DND-41 (cell line): ENCODE measurements around the gene CNTFR.

Source experiments
- ATAC-seq: fragments of 200-7000 bp; cut with Tn5 transposase; 3 replicates; pipeline ENCODE4 v1.9.1; 2021; ENCODE audit warnings: low read depth; ENCODE audit not compliant: insufficient read depth
- DNase-seq: peaks from one replicate; pipeline ENCODE4 v3.0.0-alpha.2; 2020
- H2AFZ ChIP-seq: 2 replicates; pipeline ENCODE4 v1.6.0; 2012; ENCODE audit warnings: low read depth, low read length
- H3K27ac ChIP-seq: 2 replicates; pipeline ENCODE4 v1.5.1; 2012; ENCODE audit warnings: low read length, inconsistent platforms
- H3K27me3 ChIP-seq: fragments of 200-600 bp; sonication (generic); 2 replicates; pipeline ENCODE4 v1.6.0; 2012; ENCODE audit warnings: low read length, mild to moderate bottlenecking, inconsistent platforms; ENCODE audit not compliant: insufficient read depth, poor library complexity
- H3K36me3 ChIP-seq: 2 replicates; pipeline ENCODE4 v1.5.1; 2012; ENCODE audit warnings: low read length, inconsistent platforms; ENCODE audit not compliant: insufficient read depth
- H3K4me1 ChIP-seq: 2 replicates; pipeline ENCODE4 v1.5.1; 2012; ENCODE audit warnings: mild to moderate bottlenecking, low read length; ENCODE audit not compliant: insufficient read depth
- H3K4me2 ChIP-seq: 2 replicates; pipeline ENCODE4 v1.6.0; 2012; ENCODE audit warnings: mild to moderate bottlenecking, moderate library complexity, low read length, inconsistent platforms; ENCODE audit not compliant: insufficient read depth
- H3K4me3 ChIP-seq, 2 experiments: fragments of 200-600 bp in 1 of 2; shearing (Covaris generic) in 1 of 2; 2 replicates each; pipeline ENCODE4 v1.5.1; 2012 to 2016; ENCODE audit warnings: inconsistent platforms in 2 of 2, low read length in 2 of 2, mild to moderate bottlenecking in 2 of 2, low read depth in 1 of 2, moderate library complexity in 1 of 2
- H3K79me2 ChIP-seq: 2 replicates; pipeline ENCODE4 v1.6.0; 2012; ENCODE audit warnings: low read length, inconsistent platforms; ENCODE audit not compliant: insufficient read depth
- H3K9ac ChIP-seq: 2 replicates; pipeline ENCODE4 v1.6.0; 2012; ENCODE audit warnings: low read depth, mild to moderate bottlenecking, inconsistent platforms, low read length, moderate library complexity
- H3K9me3 ChIP-seq: 2 replicates; pipeline ENCODE4 v1.5.1; 2012; ENCODE audit warnings: low read length, moderate library complexity, mild to moderate bottlenecking, inconsistent platforms; ENCODE audit not compliant: insufficient read depth, severe bottlenecking
- H4K20me1 ChIP-seq: 2 replicates; pipeline ENCODE4 v1.6.0; 2012; ENCODE audit warnings: low read length; ENCODE audit not compliant: insufficient read depth
- EZH2 ChIP-seq: IDR thresholded peaks from 3 replicates; pipeline ENCODE4 v1.6.1; 2012; ENCODE audit warnings: borderline replicate concordance, low read depth, mild to moderate bottlenecking, moderate library complexity, low read length, inconsistent platforms; ENCODE audit not compliant: severe bottlenecking
- TF ChIP-seq, protein P1 (sequence below): IDR thresholded peaks from 2 replicates; pipeline ENCODE4 v1.5.1; 2012; ENCODE audit warnings: borderline replicate concordance, low read length, moderate library complexity, mild to moderate bottlenecking; ENCODE audit not compliant: poor library complexity, severe bottlenecking; ENCODE audit errors: extremely low read depth

Gene CNTFR

DNA sequence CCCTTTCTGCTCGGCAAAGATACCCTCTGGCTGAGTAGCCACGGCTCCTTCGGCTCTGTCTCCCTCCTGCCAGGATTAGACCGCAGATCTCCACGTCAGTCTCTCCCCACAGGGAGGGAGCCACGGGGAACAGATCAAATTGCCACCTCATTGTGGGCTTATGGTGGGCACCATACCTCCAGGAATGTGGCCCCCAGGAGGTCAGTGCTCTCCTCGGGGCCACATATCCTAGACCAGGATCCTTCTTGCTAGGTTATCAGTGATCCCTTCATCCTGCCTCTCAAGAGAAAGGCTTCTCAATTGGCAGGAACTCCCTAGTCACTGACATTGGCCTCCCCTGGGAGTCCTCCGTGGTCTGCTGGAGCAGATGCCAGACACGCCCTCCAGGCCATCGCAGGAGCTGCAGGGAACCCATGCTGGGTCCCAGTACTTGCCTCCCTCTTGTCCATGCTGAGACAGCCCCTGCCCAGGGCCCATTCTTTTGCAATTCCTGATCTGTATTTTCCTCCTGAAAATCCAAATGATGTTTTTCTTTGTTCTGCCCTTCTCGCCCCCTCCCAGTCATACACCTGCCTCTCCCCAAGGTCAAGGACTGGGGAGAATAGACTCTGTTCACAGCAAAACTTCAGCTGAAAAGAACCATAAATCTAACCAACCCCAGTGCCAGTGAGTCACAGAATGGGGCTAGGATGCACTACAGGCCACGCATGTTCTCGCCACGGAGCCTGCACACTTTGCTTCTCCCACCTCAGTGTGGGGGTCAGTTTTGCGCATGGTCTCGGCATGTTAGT is 35.1 kb downstream of the CNTFR start:
- peak; percentile 8 for DNase-seq
- ATAC-seq: peak; percentile 42; the same call in 2 of the 3 replicates
- Histone ChIP-seq H3K79me2 (no peaks in the 10 kb centered on the region), H3K9me3 (no peaks in the 10 kb centered on the region), H3K9ac (no peak overlapping the region), H3K4me3 (no peak overlapping the region), H4K20me1 (no peaks in the 10 kb centered on the region), H3K4me2 (no peak overlapping the region), H3K36me3 (no peaks in the 10 kb centered on the region), H3K4me1 (no peaks in the 10 kb centered on the region), H2AFZ (no peak overlapping the region), H3K27ac (no peak overlapping the region), H3K27me3 (peaks cover 2% of the 10 kb centered on the region)
- TF ChIP-seq, protein P1, sequence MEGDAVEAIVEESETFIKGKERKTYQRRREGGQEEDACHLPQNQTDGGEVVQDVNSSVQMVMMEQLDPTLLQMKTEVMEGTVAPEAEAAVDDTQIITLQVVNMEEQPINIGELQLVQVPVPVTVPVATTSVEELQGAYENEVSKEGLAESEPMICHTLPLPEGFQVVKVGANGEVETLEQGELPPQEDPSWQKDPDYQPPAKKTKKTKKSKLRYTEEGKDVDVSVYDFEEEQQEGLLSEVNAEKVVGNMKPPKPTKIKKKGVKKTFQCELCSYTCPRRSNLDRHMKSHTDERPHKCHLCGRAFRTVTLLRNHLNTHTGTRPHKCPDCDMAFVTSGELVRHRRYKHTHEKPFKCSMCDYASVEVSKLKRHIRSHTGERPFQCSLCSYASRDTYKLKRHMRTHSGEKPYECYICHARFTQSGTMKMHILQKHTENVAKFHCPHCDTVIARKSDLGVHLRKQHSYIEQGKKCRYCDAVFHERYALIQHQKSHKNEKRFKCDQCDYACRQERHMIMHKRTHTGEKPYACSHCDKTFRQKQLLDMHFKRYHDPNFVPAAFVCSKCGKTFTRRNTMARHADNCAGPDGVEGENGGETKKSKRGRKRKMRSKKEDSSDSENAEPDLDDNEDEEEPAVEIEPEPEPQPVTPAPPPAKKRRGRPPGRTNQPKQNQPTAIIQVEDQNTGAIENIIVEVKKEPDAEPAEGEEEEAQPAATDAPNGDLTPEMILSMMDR: no peak
- no peak for TF ChIP-seq EZH2

DNA sequence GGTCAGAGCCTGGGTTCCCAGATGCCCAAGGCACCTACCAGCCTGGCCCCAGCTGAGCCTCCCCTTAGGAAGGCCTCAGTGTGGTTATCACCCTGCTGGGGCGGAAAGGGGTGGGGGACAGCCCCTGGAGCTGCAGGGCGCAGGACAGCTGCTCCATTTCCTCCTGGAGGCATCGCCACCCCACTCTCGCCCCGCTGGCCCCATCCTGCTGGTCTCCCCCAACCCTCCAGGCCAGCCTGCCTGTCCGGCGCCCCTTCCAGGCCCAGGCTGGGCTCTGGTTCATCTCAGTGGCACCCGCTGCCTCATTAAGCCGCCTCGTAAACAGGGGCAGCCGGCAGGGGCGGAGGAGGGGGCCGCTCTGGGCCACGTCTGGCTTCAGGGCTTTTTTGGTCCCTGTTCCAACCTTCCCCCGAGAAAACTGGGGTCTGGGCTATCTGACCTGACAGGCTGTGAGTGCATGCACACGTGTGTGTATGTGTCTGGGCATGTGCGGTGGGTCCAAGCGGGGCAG is 36.0 kb downstream of the CNTFR start:
- no peaks in the 10 kb centered on the region for H3K79me2 ChIP-seq
- no peak for DNase-seq
- TF ChIP-seq, protein P1: no peak
- TF ChIP-seq EZH2: no peak
- H3K9me3 ChIP-seq: no peaks in the 10 kb centered on the region
- no peak overlapping the region for H3K4me2 ChIP-seq
- no peak overlapping the region for H2AFZ ChIP-seq
- H4K20me1 ChIP-seq: no peaks in the 10 kb centered on the region
- no peaks in the 10 kb centered on the region for H3K36me3 ChIP-seq
- no peak for ATAC-seq
- H3K27ac ChIP-seq: no peak overlapping the region
- peaks cover 2% of the 10 kb centered on the region for H3K27me3 ChIP-seq
- no peak overlapping the region for H3K9ac ChIP-seq
- H3K4me1 ChIP-seq: no peaks in the 10 kb centered on the region
- H3K4me3 ChIP-seq: no peak overlapping the region

DNA sequence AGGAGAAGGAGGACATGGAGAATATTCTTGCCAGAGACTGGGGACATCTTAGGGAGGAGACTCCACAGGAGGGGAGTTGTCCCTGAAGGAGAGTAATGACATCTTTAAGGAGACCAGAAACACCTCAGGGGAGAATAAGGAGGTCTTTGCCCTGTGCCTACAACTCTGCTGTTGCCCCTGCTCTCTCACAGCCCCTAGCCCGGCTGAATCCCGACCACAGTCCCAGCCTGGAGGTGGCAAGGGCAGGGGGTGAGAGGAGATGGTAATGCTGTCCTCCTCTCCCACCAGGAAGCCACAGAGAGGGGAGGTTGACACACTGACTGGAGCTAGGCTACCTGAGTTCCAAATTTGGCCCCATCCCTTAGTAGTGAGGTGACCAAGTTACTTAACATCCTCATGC is 36.5 kb downstream of the CNTFR start:
- no peak for TF ChIP-seq EZH2
- TF ChIP-seq, protein P1: no peak
- Histone ChIP-seq H3K36me3 (no peaks in the 10 kb centered on the region), H3K27ac (no peak overlapping the region), H3K4me3 (no peak overlapping the region), H3K4me2 (no peak overlapping the region), H3K4me1 (no peaks in the 10 kb centered on the region), H4K20me1 (no peaks in the 10 kb centered on the region), H3K9ac (no peak overlapping the region), H3K9me3 (no peaks in the 10 kb centered on the region), H3K79me2 (no peaks in the 10 kb centered on the region), H2AFZ (no peak overlapping the region), H3K27me3 (peaks cover 2% of the 10 kb centered on the region)
- ATAC-seq (no peak), DNase-seq (no peak)
